SK-N-SH (cell line): ENCODE results near the gene ELMOD2. TPM values are rescaled to one million over a fixed set of nuclear protein-coding genes. Genes with fewer than 3 reads are reported as not detected.

Experiments
- CTCF ChIA-PET: fragments of 300-600, 350-600 bp; formaldehyde crosslinking; extraction: SDS; loops from one replicate; lab custom pipeline; 2021; lab: Yijun Ruan, JAX
- POLR2A ChIA-PET: fragments of 350-600 bp; sonication (Branson Sonifier 250); formaldehyde crosslinking; extraction: SDS; loops from one replicate; lab custom pipeline; 2020; ENCODE audit warnings: antibody characterized with exemption, inconsistent platforms; lab: Yijun Ruan, JAX
- DNase-seq: peaks from one replicate; pipeline ENCODE4 v3.0.0; 2012
- H2AFZ ChIP-seq: fragments of 200-600 bp; sonication (generic); 2 replicates; pipeline ENCODE4 v1.8.1; 2016; ENCODE audit warnings: antibody characterized with exemption, mild to moderate bottlenecking, low read depth
- H3F3A ChIP-seq: fragments of 200-600 bp; sonication (generic); replicated peaks from 2 replicates; pipeline ENCODE3; 2016; ENCODE audit warnings: antibody characterized with exemption, mild to moderate bottlenecking; ENCODE audit not compliant: insufficient read depth
- H3K27ac ChIP-seq, 2 experiments: fragments of 200-500 bp in 1 of 2; fragments of 200-600 bp in 1 of 2; sonication (Bioruptor generic) in 1 of 2; sonication (generic), shearing (Covaris generic) in 1 of 2; 2 replicates each; pipeline versions ENCODE4 v1.5.1 to v1.6.1; 2014 to 2016; ENCODE audit warnings: low read depth in 2 of 2, inconsistent platforms in 1 of 2, low read length in 1 of 2, mild to moderate bottlenecking in 1 of 2, mixed read lengths in 1 of 2
- H3K27me3 ChIP-seq: fragments of 200-600 bp; sonication (generic), shearing (Covaris generic); 2 replicates; pipeline ENCODE4 v1.6.1; 2016; ENCODE audit warnings: mixed run types; ENCODE audit not compliant: insufficient read depth
- H3K36me3 ChIP-seq, 2 experiments: fragments of 200-500 bp in 1 of 2; fragments of 200-600 bp in 1 of 2; sonication (Bioruptor generic) in 1 of 2; sonication (generic) in 1 of 2; replicated peaks in 1 of 2; 2 replicates each; pipeline versions ENCODE3 to v1.5.1; 2014 to 2016; ENCODE audit warnings: low read length in 1 of 2, mild to moderate bottlenecking in 1 of 2; ENCODE audit not compliant: insufficient read depth in 2 of 2, control insufficient read depth in 1 of 2
- H3K4me1 ChIP-seq, 2 experiments: fragments of 200-500 bp in 1 of 2; fragments of 200-600 bp in 1 of 2; sonication (Bioruptor generic) in 1 of 2; sonication (generic), shearing (Covaris generic) in 1 of 2; 2 replicates each; pipeline versions ENCODE4 v1.5.1 to v1.6.1; 2014 to 2016; ENCODE audit warnings: low read depth in 1 of 2, low read length in 1 of 2, mixed run types in 1 of 2; ENCODE audit not compliant: insufficient read depth in 2 of 2, control insufficient read depth in 1 of 2
- H3K4me2 ChIP-seq: fragments of 200-600 bp; sonication (generic), shearing (Covaris generic); 2 replicates; pipeline ENCODE4 v1.6.1; 2017; ENCODE audit warnings: mixed run types
- H3K4me3 ChIP-seq, 2 experiments: fragments of 200-500 bp in 1 of 2; fragments of 200-600 bp in 1 of 2; sonication (Bioruptor generic) in 1 of 2; sonication (generic), shearing (Covaris generic) in 1 of 2; 2 replicates each; pipeline versions ENCODE4 v1.5.1 to v1.8.1; 2014 to 2016; ENCODE audit warnings: low read depth in 2 of 2, inconsistent platforms in 1 of 2, low read length in 1 of 2, mild to moderate bottlenecking in 1 of 2, mixed read lengths in 1 of 2, moderate library complexity in 1 of 2
- H3K79me2 ChIP-seq: fragments of 200-600 bp; sonication (generic); 2 replicates; pipeline ENCODE4 v1.8.1; 2017; ENCODE audit warnings: mild to moderate bottlenecking; ENCODE audit not compliant: insufficient read depth
- H3K9ac ChIP-seq: fragments of 200-600 bp; sonication (generic); 2 replicates; pipeline ENCODE4 v1.6.1; 2017; ENCODE audit warnings: mixed run types
- H3K9me2 ChIP-seq: fragments of 200-600 bp; sonication (generic); 2 replicates; pipeline ENCODE4 v1.6.1; 2017; ENCODE audit warnings: mixed run types
- H3K9me3 ChIP-seq: fragments of 200-600 bp; sonication (generic); 2 replicates; pipeline ENCODE4 v1.6.1; 2017; ENCODE audit warnings: mixed run types, mild to moderate bottlenecking, moderate library complexity
- H4K20me1 ChIP-seq: fragments of 200-600 bp; sonication (generic); 2 replicates; pipeline ENCODE4 v1.6.1; 2017; ENCODE audit warnings: mild to moderate bottlenecking, mixed run types; ENCODE audit not compliant: insufficient read depth
- ELF1 ChIP-seq: IDR thresholded peaks from 2 replicates; pipeline ENCODE4 v1.4.0; 2012
- EP300 ChIP-seq, 2 experiments: IDR thresholded peaks; 2 replicates each; pipeline versions ENCODE4 v1.4.0 to v1.6.1; 2012; ENCODE audit warnings: borderline replicate concordance in 1 of 2, low read depth in 1 of 2, low read length in 1 of 2
- FOSL2 ChIP-seq: IDR thresholded peaks from 2 replicates; pipeline ENCODE4 v1.4.0; 2012; ENCODE audit warnings: low read depth, mild to moderate bottlenecking, moderate library complexity, borderline replicate concordance
- GATA2 ChIP-seq: sonication (generic); formaldehyde crosslinking; IDR thresholded peaks from 2 replicates; pipeline ENCODE4 v1.5.0; 2020; ENCODE audit warnings: mild to moderate bottlenecking, missing genetic modification reagents
- IRF3 ChIP-seq: fragments of 150-350 bp; IDR thresholded peaks from 2 replicates; pipeline ENCODE4 v1.6.1; 2016; ENCODE audit warnings: mild to moderate bottlenecking, low read depth, low read length
- JUND ChIP-seq: IDR thresholded peaks from 2 replicates; pipeline ENCODE4 v1.4.0; 2012
- MEF2A ChIP-seq: IDR thresholded peaks from 2 replicates; pipeline ENCODE4 v1.4.0; 2012; ENCODE audit warnings: low read depth, borderline replicate concordance
- NRF1 ChIP-seq: IDR thresholded peaks from 2 replicates; pipeline ENCODE4 v1.6.1; 2012; ENCODE audit warnings: low read depth, mild to moderate bottlenecking, low read length
- POLR2AphosphoS5 ChIP-seq: IDR thresholded peaks from 2 replicates; pipeline ENCODE4 v1.6.1; 2012; ENCODE audit warnings: low read depth, low read length
- RFX5 ChIP-seq: IDR thresholded peaks from 2 replicates; pipeline ENCODE4 v1.6.1; 2012; ENCODE audit warnings: mild to moderate bottlenecking, improper control_type of control experiment, low read length
- RXRA ChIP-seq: IDR thresholded peaks from 2 replicates; pipeline ENCODE4 v1.4.0; 2012; ENCODE audit warnings: low read depth, mild to moderate bottlenecking, borderline replicate concordance
- SMC3 ChIP-seq: IDR thresholded peaks from 2 replicates; pipeline ENCODE4 v1.6.1; 2012; ENCODE audit warnings: low read depth, low read length, improper control_type of control experiment
- TAF1 ChIP-seq: IDR thresholded peaks from 2 replicates; pipeline ENCODE4 v1.6.1; 2012; ENCODE audit warnings: low read depth, mild to moderate bottlenecking, low read length, moderate library complexity, borderline replicate concordance
- TCF12 ChIP-seq: IDR thresholded peaks from 2 replicates; pipeline ENCODE4 v1.4.0; 2012
- TEAD4 ChIP-seq: IDR thresholded peaks from 2 replicates; pipeline ENCODE4 v1.4.0; 2012; ENCODE audit warnings: mild to moderate bottlenecking, borderline replicate concordance; ENCODE audit not compliant: insufficient read depth
- YY1 ChIP-seq: IDR thresholded peaks from 2 replicates; pipeline ENCODE4 v1.4.0; 2012; ENCODE audit warnings: low read depth, mild to moderate bottlenecking
- ZBTB33 ChIP-seq: IDR thresholded peaks from 2 replicates; pipeline ENCODE4 v1.4.0; 2012; ENCODE audit warnings: low read depth, borderline replicate concordance
- WGBS: methylation state at CpG from one replicate; pipeline ENCODE4 v1.1.6; 2017; ENCODE audit warnings: low lambda C conversion rate; 5-methylcytosine and 5-hydroxymethylcytosine counted together
- polyA plus RNA-seq, 3 experiments: library from polyadenylated mRNA; depleted of rRNA; stranded (reverse); fragments of >200 nt; gene quantifications; 2 replicates each; pipeline ENCODE4 v1.2.3, GENCODE V29; 2012
- TF ChIP-seq, protein P1 (sequence below): IDR thresholded peaks from 2 replicates; pipeline ENCODE4 v1.4.0; 2012; ENCODE audit warnings: low read depth
- TF ChIP-seq, protein P2 (sequence below): IDR thresholded peaks from 2 replicates; pipeline ENCODE4 v1.6.1; 2012; ENCODE audit warnings: mild to moderate bottlenecking, low read depth, low read length, moderate library complexity
- TF ChIP-seq, protein P3 (sequence below): IDR thresholded peaks from 2 replicates; pipeline ENCODE4; 2012

The ELMOD2 gene
- polyA plus RNA-seq, 1 of the 3 experiments (the other 2 are of a cell fraction): 5.0 TPM

GRCh38 chr4:140559696-140560095, 35.7 kb downstream of the ELMOD2 start:
- no peaks in the 10 kb centered on the region; the same call in 1 of the 2 replicates for H3K27me3 ChIP-seq
- CTCF ChIA-PET: no interaction called here
- H3K4me2 ChIP-seq: no peak overlapping the region
- H3K9ac ChIP-seq: no peak overlapping the region
- POLR2A ChIA-PET: no interaction called here
- WGBS: 95% methylated on average over 6 of the region's 6 CpGs
- H3K4me1 ChIP-seq: no peaks in the 10 kb centered on the region
- H3K4me3 ChIP-seq: no peak overlapping the region
- H3K79me2 ChIP-seq: no peaks in the 10 kb centered on the region
- no peak overlapping the region for H2AFZ ChIP-seq
- TF ChIP-seq, protein P1, sequence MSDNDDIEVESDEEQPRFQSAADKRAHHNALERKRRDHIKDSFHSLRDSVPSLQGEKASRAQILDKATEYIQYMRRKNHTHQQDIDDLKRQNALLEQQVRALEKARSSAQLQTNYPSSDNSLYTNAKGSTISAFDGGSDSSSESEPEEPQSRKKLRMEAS: no peak
- TF ChIP-seq RXRA (no peak), GATA2 (CRISPR knock-in tag) (no peak), IRF3 (no peak), JUND (no peak), TEAD4 (no peak), TCF12 (no peak), POLR2AphosphoS5 (no peak), ELF1 (no peak), FOSL2 (no peak), EP300 (IDR thresholded peaks at IDR 0.05; ENCODE audit: borderline replicate concordance in 1 of 2, low read depth in 1 of 2, low read length in 1 of 2) (no peak), ZBTB33 (no peak), NRF1 (no peak), TAF1 (no peak), YY1 (no peak), MEF2A (no peak), RFX5 (no peak), SMC3 (no peak)
- TF ChIP-seq, protein P2, sequence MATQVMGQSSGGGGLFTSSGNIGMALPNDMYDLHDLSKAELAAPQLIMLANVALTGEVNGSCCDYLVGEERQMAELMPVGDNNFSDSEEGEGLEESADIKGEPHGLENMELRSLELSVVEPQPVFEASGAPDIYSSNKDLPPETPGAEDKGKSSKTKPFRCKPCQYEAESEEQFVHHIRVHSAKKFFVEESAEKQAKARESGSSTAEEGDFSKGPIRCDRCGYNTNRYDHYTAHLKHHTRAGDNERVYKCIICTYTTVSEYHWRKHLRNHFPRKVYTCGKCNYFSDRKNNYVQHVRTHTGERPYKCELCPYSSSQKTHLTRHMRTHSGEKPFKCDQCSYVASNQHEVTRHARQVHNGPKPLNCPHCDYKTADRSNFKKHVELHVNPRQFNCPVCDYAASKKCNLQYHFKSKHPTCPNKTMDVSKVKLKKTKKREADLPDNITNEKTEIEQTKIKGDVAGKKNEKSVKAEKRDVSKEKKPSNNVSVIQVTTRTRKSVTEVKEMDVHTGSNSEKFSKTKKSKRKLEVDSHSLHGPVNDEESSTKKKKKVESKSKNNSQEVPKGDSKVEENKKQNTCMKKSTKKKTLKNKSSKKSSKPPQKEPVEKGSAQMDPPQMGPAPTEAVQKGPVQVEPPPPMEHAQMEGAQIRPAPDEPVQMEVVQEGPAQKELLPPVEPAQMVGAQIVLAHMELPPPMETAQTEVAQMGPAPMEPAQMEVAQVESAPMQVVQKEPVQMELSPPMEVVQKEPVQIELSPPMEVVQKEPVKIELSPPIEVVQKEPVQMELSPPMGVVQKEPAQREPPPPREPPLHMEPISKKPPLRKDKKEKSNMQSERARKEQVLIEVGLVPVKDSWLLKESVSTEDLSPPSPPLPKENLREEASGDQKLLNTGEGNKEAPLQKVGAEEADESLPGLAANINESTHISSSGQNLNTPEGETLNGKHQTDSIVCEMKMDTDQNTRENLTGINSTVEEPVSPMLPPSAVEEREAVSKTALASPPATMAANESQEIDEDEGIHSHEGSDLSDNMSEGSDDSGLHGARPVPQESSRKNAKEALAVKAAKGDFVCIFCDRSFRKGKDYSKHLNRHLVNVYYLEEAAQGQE: no peak
- TF ChIP-seq, protein P3, sequence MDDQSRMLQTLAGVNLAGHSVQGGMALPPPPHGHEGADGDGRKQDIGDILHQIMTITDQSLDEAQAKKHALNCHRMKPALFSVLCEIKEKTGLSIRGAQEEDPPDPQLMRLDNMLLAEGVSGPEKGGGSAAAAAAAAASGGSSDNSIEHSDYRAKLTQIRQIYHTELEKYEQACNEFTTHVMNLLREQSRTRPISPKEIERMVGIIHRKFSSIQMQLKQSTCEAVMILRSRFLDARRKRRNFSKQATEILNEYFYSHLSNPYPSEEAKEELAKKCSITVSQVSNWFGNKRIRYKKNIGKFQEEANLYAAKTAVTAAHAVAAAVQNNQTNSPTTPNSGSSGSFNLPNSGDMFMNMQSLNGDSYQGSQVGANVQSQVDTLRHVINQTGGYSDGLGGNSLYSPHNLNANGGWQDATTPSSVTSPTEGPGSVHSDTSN: no peak
- no peaks in the 10 kb centered on the region for H4K20me1 ChIP-seq
- no peaks in the 10 kb centered on the region for H3K9me3 ChIP-seq
- H3F3A ChIP-seq: no peaks in the 10 kb centered on the region
- no peak overlapping the region for H3K27ac ChIP-seq
- H3K36me3 ChIP-seq: peaks cover 0 to under 1% of the 10 kb centered on the region in 2 experiments
- H3K9me2 ChIP-seq: no peaks in the 10 kb centered on the region
- DNase-seq: no peak
